Loucy (cell line): ENCODE results near the gene POU1F1.

Experiments used
- CTCF ChIP-seq: fragments of 200-600 bp; sonication (generic); conservative IDR thresholded peaks from 2 replicates; pipeline ENCODE4 v1.5.1; 2014; ENCODE audit warnings: mild to moderate bottlenecking, antibody characterized with exemption, low read length
- EZH2phosphoT487 ChIP-seq: fragments of 200-600 bp; IDR thresholded peaks from 2 replicates; pipeline ENCODE4 v1.6.1; 2018; ENCODE audit warnings: antibody characterized with exemption, mild to moderate bottlenecking, moderate library complexity, borderline replicate concordance

GRCh38 chr3:87236093-87236492 is 40.3 kb downstream of the POU1F1 start:
- no peak for TF ChIP-seq CTCF
- no peak for TF ChIP-seq EZH2phosphoT487
